GM23248 (cell line): ENCODE results near the gene OMG.
"Not testable (repeated sequence)": the region's sequence is repeated elsewhere in the genome, so short reads cannot be mapped to it uniquely, and the experiment has no call there.

Experiments used
- EZH2 ChIP-seq: fragments of 200-600 bp; sonication (generic); IDR thresholded peaks from 2 replicates; pipeline ENCODE4 v1.6.1; 2018; ENCODE audit warnings: antibody characterized with exemption, mild to moderate bottlenecking; ENCODE audit not compliant: insufficient read depth, poor library complexity, severe bottlenecking
- EZH2phosphoT487 ChIP-seq: fragments of 200-600 bp; sonication (generic); IDR thresholded peaks from 2 replicates; pipeline ENCODE4 v1.6.1; 2018; ENCODE audit warnings: antibody characterized with exemption, moderate library complexity, mild to moderate bottlenecking, low read depth; ENCODE audit not compliant: insufficient read depth

GRCh38 chr17:31287932-31288331 lies 9.1 kb downstream of the OMG start:
- TF ChIP-seq EZH2, EZH2phosphoT487: not testable (repeated sequence)
